GM18507 (cell line): ENCODE data around the gene CDH4.

ENCODE experiments used
- DNase-seq: peaks from one replicate; pipeline ENCODE4 v3.0.0; 2011; ENCODE audit warnings: low read depth; ENCODE audit not compliant: insufficient read length; ENCODE audit errors: extremely low spot score
- FAIRE-seq: peaks from 2 replicates; lab custom pipeline; 2011; peaks lifted over from hg19 to GRCh38; lab: Jason Lieb, UNC

The CDH4 gene

DNA sequence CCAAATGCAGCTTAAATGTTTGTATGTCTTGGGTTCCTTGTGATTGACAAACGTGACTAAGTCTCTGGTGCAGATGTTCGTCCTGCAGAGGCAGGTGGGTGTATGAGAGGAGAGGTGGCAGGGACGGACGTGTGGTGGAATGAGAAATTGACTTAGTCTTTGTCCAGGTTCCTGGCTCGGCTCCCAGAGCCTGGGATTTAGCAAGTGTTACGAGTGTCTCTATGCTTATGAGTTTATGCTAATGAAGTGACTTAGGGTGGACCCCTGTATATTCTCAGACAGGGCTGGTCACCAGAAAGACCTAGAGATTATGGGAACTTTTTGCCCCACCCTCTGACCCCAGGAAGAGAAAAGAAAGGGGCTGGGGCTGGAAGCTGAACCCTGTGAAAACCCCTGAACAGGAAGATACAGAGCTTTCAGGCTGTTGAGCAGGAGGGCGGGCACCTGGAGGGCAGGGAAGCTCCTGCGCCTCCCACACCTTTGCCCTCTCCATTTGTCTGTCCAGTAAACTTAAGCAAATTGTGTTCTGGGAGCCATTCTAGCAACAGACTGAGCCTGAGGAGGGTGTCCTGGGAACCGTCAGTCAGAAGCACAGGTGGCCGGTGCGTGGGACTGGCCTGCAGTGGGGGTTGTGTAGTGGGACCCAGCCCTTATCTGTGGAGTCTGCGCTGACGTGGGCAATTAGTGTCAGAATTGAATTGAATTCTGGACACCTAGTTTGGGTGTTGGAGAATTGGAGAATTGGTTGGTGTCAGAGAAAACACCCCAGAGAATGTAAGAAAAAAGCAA, 362.1 kb downstream of the CDH4 start:
- DNase-seq (no peak), FAIRE-seq (no peak)

- FAIRE-seq (no peak), DNase-seq (no peak)
These were observed 362.6 kb downstream of the CDH4 start for GRCh38 chr20:61614706-61615100.

GRCh38 chr20:61615806-61616205, 363.7 kb downstream of the CDH4 start:
- DNase-seq (no peak), FAIRE-seq (no peak)

- FAIRE-seq: no peak
- no peak for DNase-seq
These were observed 367.7 kb downstream of the CDH4 start for GRCh38 chr20:61619751-61620150.

GRCh38 chr20:61620174-61620573, 368.1 kb downstream of the CDH4 start:
- DNase-seq: no peak
- no peak for FAIRE-seq

- no peak for DNase-seq
- no peak for FAIRE-seq
These were observed 369.1 kb downstream of the CDH4 start for GRCh38 chr20:61621035-61621730.

GRCh38 chr20:61621852-61622251, 369.8 kb downstream of the CDH4 start:
- FAIRE-seq (no peak), DNase-seq (no peak)

DNA sequence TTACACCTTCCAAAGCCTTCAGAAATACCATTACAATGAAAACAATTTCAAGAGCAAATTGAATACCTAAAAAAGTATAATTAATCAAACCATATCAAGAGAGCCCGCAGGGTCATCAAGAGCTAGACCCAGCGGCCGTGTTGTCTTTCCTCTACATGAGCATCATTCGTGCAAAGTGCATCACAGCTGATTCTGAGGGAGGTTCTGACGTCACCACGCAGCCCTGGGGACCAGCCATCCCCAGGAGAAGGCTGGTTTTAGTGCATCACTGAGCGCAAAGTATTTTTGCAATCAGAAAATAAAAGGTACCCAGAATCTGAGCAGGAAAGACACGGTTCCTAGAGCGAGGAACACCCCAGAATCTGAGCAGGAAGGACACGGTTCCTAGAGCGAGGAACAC, 371.4 kb downstream of the CDH4 start:
- DNase-seq (no peak), FAIRE-seq (no peak)

GRCh38 chr20:61625246-61625645, 373.2 kb downstream of the CDH4 start:
- DNase-seq (no peak), FAIRE-seq (no peak)

GRCh38 chr20:61626412-61626811, 374.4 kb downstream of the CDH4 start:
- DNase-seq (no peak), FAIRE-seq (no peak)

GRCh38 chr20:61627791-61628415, 375.8 kb downstream of the CDH4 start:
- FAIRE-seq (no peak), DNase-seq (no peak)

DNA sequence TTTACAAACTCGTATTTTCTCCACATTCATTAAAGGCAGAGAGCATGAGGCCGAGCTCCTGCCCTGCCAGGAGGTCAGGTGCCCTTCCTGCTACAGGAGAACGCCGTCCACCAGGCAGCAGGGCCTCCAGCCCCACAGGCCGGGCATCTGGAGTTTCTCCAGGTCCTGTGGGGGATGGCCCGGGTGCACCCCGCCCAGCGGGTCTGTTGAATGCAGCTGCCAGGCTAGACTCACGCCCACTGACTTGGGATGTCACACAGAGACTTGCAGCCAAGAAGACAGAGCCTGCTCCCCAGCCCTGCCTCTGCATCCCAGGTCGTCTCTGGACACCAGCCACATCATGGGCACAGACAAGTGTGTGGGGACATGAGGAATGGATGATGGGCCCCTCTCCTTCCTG, 376.4 kb downstream of the CDH4 start:
- DNase-seq: no peak
- FAIRE-seq: no peak

DNA sequence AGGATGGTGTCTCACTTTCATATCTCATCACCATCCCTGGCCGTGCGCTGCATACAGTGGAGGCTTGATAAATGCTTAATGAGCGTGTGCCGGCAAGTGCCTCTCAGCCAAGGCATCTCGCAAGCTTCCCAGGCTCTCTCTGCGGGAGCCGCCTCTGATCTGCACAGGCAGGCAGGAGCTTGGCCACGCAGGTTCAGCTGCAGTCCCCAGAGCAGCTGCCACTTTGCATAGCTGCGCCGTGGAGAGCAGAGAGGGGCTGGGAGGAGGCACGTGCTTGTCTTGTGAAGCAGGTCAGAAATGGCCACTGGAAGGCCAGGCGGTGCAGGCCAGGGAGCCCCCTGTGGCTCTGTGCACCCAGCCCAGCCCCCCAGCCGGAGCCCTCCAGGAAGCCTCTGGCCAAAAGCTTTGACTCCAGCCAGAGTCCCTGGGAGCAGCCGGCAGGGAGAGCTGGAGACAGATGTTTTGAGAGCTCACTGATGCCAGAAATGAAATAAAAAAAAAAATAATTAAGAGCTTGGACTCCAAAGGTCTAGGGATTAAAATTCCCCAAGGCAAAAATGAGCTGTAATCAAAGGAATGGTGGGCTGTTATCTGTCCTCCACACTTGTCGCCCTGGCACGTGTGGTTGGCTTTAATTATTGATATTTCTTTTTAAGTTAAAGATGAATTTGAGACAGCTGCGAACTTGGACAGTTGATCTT, 377.0 kb downstream of the CDH4 start:
- DNase-seq: no peak
- no peak for FAIRE-seq

- DNase-seq (no peak), FAIRE-seq (no peak)
These were observed 377.7 kb downstream of the CDH4 start for GRCh38 chr20:61629602-61630390.

DNA sequence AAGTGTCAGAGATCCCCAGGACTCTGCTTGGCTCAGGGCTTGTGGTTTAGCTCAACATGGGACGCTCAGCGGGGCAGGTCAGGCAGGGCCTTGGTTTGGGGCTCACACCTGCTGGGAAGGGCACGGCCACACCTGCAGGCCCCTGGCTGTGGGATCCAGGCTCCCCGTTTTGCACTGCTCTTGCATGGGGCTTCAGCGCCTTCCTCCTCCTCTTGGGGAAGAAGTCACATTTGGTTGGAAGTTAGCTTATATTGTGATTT, 378.3 kb downstream of the CDH4 start:
- DNase-seq (no peak), FAIRE-seq (no peak)

DNA sequence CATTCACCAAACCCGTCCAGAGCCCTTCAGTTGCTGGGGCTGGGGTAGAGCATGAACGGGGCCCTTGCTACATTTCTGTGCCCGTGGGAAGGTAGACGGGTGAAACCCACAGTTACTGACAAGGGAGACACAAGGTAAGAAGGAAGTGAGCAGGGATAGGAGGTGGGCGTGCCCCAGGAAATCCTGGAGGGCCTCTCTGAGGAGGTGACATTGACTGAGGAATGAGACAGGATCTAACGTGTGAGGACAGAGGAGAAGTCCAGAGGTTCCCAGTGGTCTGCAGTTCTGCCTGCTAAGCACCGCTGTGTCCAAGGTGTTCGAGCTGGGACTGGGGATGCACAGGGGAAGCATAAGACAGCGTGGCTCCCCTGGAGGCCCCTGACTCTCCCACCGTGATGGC, 378.8 kb downstream of the CDH4 start:
- FAIRE-seq: no peak
- no peak for DNase-seq

DNA sequence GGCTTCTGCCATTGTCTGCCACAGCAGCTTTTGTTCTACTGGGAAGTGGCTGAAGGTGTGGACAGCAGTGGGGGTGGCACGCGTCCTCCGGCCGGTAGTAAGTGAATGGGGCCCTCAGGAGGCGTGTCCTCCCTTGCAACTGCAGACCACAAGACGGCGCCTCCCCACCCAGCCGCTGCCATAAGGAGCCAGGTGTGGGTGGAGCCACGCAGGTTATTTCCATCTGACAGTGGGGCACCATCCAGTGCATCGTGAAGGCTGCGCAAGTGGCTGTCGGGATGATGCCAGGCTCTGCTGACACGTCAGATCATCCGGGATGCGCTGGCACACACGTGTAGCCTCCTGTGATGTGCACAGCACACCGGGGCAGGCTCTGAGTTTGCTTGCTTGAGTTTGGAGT, 379.7 kb downstream of the CDH4 start:
- FAIRE-seq (no peak), DNase-seq (no peak)

- DNase-seq (no peak), FAIRE-seq (no peak)
These were observed 380.9 kb downstream of the CDH4 start for GRCh38 chr20:61633004-61633403.

DNA sequence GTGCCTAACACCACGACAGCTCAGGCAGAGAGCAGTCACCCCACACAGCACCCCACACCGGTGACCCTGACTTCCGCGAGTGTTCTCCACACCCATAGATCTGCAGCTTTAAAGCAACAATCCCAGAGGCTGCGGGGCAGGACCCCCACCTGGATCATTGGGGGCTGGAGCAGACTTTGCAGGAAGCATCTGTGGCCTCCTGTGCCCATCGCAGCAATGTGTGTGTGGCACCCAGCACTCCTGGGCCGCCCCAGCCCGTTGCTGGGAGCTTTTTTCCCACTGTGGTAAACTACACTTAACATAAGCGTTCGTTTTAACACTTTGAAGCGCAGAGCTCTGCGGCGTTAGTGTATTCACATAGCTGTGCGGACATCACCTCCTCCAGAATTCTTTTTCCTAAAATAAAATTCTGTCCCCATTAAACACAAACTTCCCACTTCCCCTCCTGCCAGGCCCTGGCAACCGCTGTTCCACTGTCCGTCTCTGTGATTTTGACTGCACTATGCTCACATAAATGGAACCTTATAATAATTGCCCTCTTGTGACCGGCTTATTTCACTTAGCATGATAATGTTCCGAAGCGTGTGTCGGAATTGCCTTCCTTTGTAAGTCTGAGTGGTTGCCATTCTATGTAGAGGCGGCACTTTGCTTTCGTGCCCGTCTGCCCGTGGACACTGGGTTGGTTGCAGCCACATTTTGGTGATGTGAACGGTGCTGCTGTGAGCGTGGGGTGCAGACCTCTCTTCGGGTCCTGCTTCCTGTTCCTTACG, 382.5 kb downstream of the CDH4 start:
- FAIRE-seq (no peak), DNase-seq (no peak)
